Measurements from ENCODE around the gene MEG3.

GRCh38 chr14:100856056-100856950 is 30.4 kb downstream of the MEG3 start:
- TF ChIP-seq, protein P1, sequence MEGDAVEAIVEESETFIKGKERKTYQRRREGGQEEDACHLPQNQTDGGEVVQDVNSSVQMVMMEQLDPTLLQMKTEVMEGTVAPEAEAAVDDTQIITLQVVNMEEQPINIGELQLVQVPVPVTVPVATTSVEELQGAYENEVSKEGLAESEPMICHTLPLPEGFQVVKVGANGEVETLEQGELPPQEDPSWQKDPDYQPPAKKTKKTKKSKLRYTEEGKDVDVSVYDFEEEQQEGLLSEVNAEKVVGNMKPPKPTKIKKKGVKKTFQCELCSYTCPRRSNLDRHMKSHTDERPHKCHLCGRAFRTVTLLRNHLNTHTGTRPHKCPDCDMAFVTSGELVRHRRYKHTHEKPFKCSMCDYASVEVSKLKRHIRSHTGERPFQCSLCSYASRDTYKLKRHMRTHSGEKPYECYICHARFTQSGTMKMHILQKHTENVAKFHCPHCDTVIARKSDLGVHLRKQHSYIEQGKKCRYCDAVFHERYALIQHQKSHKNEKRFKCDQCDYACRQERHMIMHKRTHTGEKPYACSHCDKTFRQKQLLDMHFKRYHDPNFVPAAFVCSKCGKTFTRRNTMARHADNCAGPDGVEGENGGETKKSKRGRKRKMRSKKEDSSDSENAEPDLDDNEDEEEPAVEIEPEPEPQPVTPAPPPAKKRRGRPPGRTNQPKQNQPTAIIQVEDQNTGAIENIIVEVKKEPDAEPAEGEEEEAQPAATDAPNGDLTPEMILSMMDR (IDR thresholded peaks at IDR 0.05) = no peak
- TF ChIP-seq POLR2A (IDR thresholded peaks at IDR 0.05) (no peak), EP300 (IDR thresholded peaks at IDR 0.05) (no peak)

Measured in tibial nerve (tissue), 4 donors.